GM23248 (cell line): ENCODE measurements around the gene LSAMP. TPM values are rescaled to one million over a fixed set of nuclear protein-coding genes. Genes with fewer than 3 reads are reported as not detected.

ENCODE experiments used
- DNase-seq: peaks from one replicate; pipeline ENCODE4 v3.0.0-alpha.2; 2015
- H2AFZ ChIP-seq: fragments of 200-600 bp; sonication (generic); 2 replicates; pipeline ENCODE4 v1.6.1; 2016; ENCODE audit warnings: antibody characterized with exemption
- H3F3A ChIP-seq: fragments of 200-600 bp; sonication (generic); 2 replicates; pipeline ENCODE4 v1.6.1; 2016; ENCODE audit warnings: mild to moderate bottlenecking, antibody characterized with exemption, mixed run types; ENCODE audit not compliant: insufficient read depth
- H3K27ac ChIP-seq: fragments of 200-600 bp; sonication (generic); 2 replicates; pipeline ENCODE4 v1.5.1; 2016; ENCODE audit warnings: mild to moderate bottlenecking
- H3K27me3 ChIP-seq: fragments of 200-600 bp; sonication (generic); replicated peaks from 2 replicates; pipeline ENCODE4 v1.6.1; 2016; ENCODE audit warnings: mild to moderate bottlenecking; ENCODE audit not compliant: insufficient read depth
- H3K36me3 ChIP-seq: fragments of 200-600 bp; sonication (generic); 2 replicates; pipeline ENCODE4 v1.6.1; 2016; ENCODE audit warnings: low read depth, mild to moderate bottlenecking
- H3K4me1 ChIP-seq: fragments of 200-600 bp; sonication (generic); 2 replicates; pipeline ENCODE4 v1.6.1; 2016; ENCODE audit warnings: mild to moderate bottlenecking; ENCODE audit not compliant: insufficient read depth
- H3K4me2 ChIP-seq: fragments of 200-600 bp; sonication (generic); one replicate; pipeline ENCODE4 v1.6.1; 2016; ENCODE audit warnings: mild to moderate bottlenecking; ENCODE audit not compliant: unreplicated experiment
- H3K4me3 ChIP-seq: fragments of 200-600 bp; sonication (generic); 2 replicates; pipeline ENCODE4 v1.5.1; 2016; ENCODE audit warnings: mild to moderate bottlenecking
- H3K79me2 ChIP-seq: fragments of 200-600 bp; sonication (generic); 2 replicates; pipeline ENCODE4 v1.6.1; 2016; ENCODE audit warnings: mild to moderate bottlenecking; ENCODE audit not compliant: insufficient read depth
- H3K9ac ChIP-seq: fragments of 200-600 bp; sonication (generic); 2 replicates; pipeline ENCODE4 v1.6.1; 2016; ENCODE audit warnings: mild to moderate bottlenecking
- H3K9me2 ChIP-seq: fragments of 200-600 bp; sonication (generic); 2 replicates; pipeline ENCODE4 v1.6.1; 2016; ENCODE audit warnings: mixed run types, mild to moderate bottlenecking, moderate library complexity; ENCODE audit not compliant: insufficient read depth
- H3K9me3 ChIP-seq: fragments of 200-600 bp; sonication (generic); one replicate; pipeline ENCODE4 v1.6.1; 2017; ENCODE audit warnings: low read depth
- H4K20me1 ChIP-seq: fragments of 200-600 bp; sonication (generic); 2 replicates; pipeline ENCODE4 v1.6.0; 2016; ENCODE audit not compliant: insufficient read depth
- EZH2 ChIP-seq: fragments of 200-600 bp; sonication (generic); IDR thresholded peaks from 2 replicates; pipeline ENCODE4 v1.6.1; 2018; ENCODE audit warnings: antibody characterized with exemption, mild to moderate bottlenecking; ENCODE audit not compliant: insufficient read depth, poor library complexity, severe bottlenecking
- EZH2phosphoT487 ChIP-seq: fragments of 200-600 bp; sonication (generic); IDR thresholded peaks from 2 replicates; pipeline ENCODE4 v1.6.1; 2018; ENCODE audit warnings: antibody characterized with exemption, moderate library complexity, mild to moderate bottlenecking, low read depth; ENCODE audit not compliant: insufficient read depth
- WGBS, 2 experiments: methylation state at CpG; one replicate each; pipeline ENCODE4 v1.1.6; 2015 to 2017; ENCODE audit warnings: low lambda C conversion rate in 2 of 2, low coverage in 1 of 2; ENCODE audit errors: missing lambda C conversion rate in 2 of 2; 5-methylcytosine and 5-hydroxymethylcytosine counted together
- in situ Hi-C: fragments of 300-500 bp; cut with MboI; formaldehyde crosslinking; loops from 2 replicates; pipeline ENCODE4 v1.15.0; 2020
- polyA plus RNA-seq: library from polyadenylated mRNA; unstranded; fragments of >200 nt; fragmentation: Nextera tagmentation; extraction: Ambion mirVana; gene quantifications from 2 replicates; pipeline ENCODE4 v1.2.1, GENCODE V29; 2016
- total RNA-seq: library from RNA; depleted of rRNA; stranded (reverse); fragments of >200 nt; shearing (Covaris generic); gene quantifications from 2 replicates; pipeline ENCODE4 v1.2.3, GENCODE V29; 2014

The LSAMP gene
- total and polyA plus RNA-seq, 2 experiments from 2014 or later, result 4.5 to 9.3 TPM

DNA sequence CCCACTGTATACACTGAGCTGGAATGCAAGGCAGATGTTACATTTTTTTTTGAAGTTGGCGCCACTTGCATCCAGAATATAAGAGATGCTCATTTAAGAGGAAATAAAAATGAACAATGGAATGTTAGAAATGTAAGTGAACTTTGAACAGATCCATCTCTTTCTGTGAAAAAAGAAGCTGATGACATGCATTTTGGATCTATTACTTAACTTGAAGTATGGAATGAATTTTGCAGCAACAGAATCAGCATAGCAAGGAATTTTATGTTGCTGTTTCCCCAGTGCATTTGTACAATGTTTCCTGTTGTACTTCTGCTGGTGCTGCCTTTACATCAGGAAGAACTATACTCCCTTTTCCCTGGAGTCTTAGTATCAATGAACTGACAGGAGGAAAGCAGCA, 178.2 kb downstream of the LSAMP start:
- Histone ChIP-seq H3F3A (peaks cover 21% of the 10 kb centered on the region), H3K4me2 (no peak overlapping the region), H3K27me3 (no peaks in the 10 kb centered on the region), H2AFZ (no peak overlapping the region), H3K9me3 (no peaks in the 10 kb centered on the region), H3K4me1 (peaks cover 13% of the 10 kb centered on the region), H3K9me2 (no peaks in the 10 kb centered on the region), H3K27ac (no peak overlapping the region), H3K9ac (no peak overlapping the region), H3K4me3 (no peak overlapping the region), H4K20me1 (no peaks in the 10 kb centered on the region), H3K79me2 (no peaks in the 10 kb centered on the region), H3K36me3 (no peaks in the 10 kb centered on the region)
- no peak for DNase-seq
- TF ChIP-seq EZH2phosphoT487, result no peak
- no peak for TF ChIP-seq EZH2
- in situ Hi-C loops, result no loop called here
- 92 to 96% methylated on average over 1 of the region's 1 CpG for WGBS, 2 experiments

- H3K27ac ChIP-seq, result no peak overlapping the region
- H3K4me1 ChIP-seq, result peaks cover 13% of the 10 kb centered on the region
- H2AFZ ChIP-seq, result no peak overlapping the region
- H3F3A ChIP-seq, result peaks cover 21% of the 10 kb centered on the region
- TF ChIP-seq EZH2 (no peak), EZH2phosphoT487 (no peak)
- no peaks in the 10 kb centered on the region for H3K36me3 ChIP-seq
- H3K9me2 ChIP-seq, result no peaks in the 10 kb centered on the region
- H3K27me3 ChIP-seq, result no peaks in the 10 kb centered on the region
- no peaks in the 10 kb centered on the region for H3K9me3 ChIP-seq
- H3K79me2 ChIP-seq, result no peaks in the 10 kb centered on the region
- DNase-seq, result no peak
- in situ Hi-C loops, result no loop called here
- H3K4me2 ChIP-seq, result no peak overlapping the region
- H4K20me1 ChIP-seq, result no peaks in the 10 kb centered on the region
- H3K4me3 ChIP-seq, result no peak overlapping the region
- WGBS, 2 experiments, result 56 to 75% methylated on average over 1 of the region's 1 CpG
- H3K9ac ChIP-seq, result no peak overlapping the region
Observed at GRCh38 chr3:116265976-116266584, 179.2 kb downstream of the LSAMP start.

- H3K4me2 ChIP-seq, result no peak overlapping the region
- H3K27me3 ChIP-seq, result no peaks in the 10 kb centered on the region
- no peak overlapping the region for H3K27ac ChIP-seq
- in situ Hi-C loops, result no loop called here
- TF ChIP-seq EZH2phosphoT487 (no peak), EZH2 (no peak)
- H3K4me1 ChIP-seq, result peaks cover 13% of the 10 kb centered on the region
- no peak overlapping the region for H3K9ac ChIP-seq
- H3K79me2 ChIP-seq, result no peaks in the 10 kb centered on the region
- H3K4me3 ChIP-seq, result no peak overlapping the region
- no peak overlapping the region for H2AFZ ChIP-seq
- 80 to 81% methylated on average over 8 of the region's 8 CpGs for WGBS, 2 experiments
- no peaks in the 10 kb centered on the region for H3K9me3 ChIP-seq
- H3K36me3 ChIP-seq, result no peaks in the 10 kb centered on the region
- no peaks in the 10 kb centered on the region for H4K20me1 ChIP-seq
- H3F3A ChIP-seq, result peaks cover 21% of the 10 kb centered on the region
- DNase-seq, result no peak
- no peaks in the 10 kb centered on the region for H3K9me2 ChIP-seq
Observed at GRCh38 chr3:116265320-116265695, 180.0 kb downstream of the LSAMP start.

GRCh38 chr3:116264546-116265319, 180.6 kb downstream of the LSAMP start:
- no peaks in the 10 kb centered on the region for H3K27me3 ChIP-seq
- no peaks in the 10 kb centered on the region for H3K79me2 ChIP-seq
- DNase-seq, result peak; percentile 44
- H4K20me1 ChIP-seq, result no peaks in the 10 kb centered on the region
- H3K27ac ChIP-seq, result peak overlapping the region; percentile 33
- in situ Hi-C loops, result no loop called here
- H3K9me3 ChIP-seq, result no peaks in the 10 kb centered on the region
- H3K9ac ChIP-seq, result no peak overlapping the region
- H3K4me1 ChIP-seq, result peaks cover 13% of the 10 kb centered on the region
- no peaks in the 10 kb centered on the region for H3K36me3 ChIP-seq
- peaks cover 21% of the 10 kb centered on the region for H3F3A ChIP-seq
- peak overlapping the region; percentile 26 for H3K4me2 ChIP-seq
- H2AFZ ChIP-seq, result no peak overlapping the region
- no peaks in the 10 kb centered on the region for H3K9me2 ChIP-seq
- H3K4me3 ChIP-seq, result no peak overlapping the region
- 56 to 59% methylated on average over 4 of the region's 4 CpGs for WGBS, 2 experiments
- TF ChIP-seq EZH2phosphoT487, result no peak
- no peak for TF ChIP-seq EZH2
